Activated T-cell treated with anti-CD3 and anti-CD28 coated beads for 4 hours (primary cell): Measurements from ENCODE around the gene CDKN2AIP.
"Not testable (repeated sequence)": the region's sequence is repeated elsewhere in the genome, so short reads cannot be mapped to it uniquely, and the experiment has no call there.

Experiments
- DNase-seq: peaks from one replicate; pipeline ENCODE4 v3.0.0-alpha.2; 2020

CDKN2AIP gene

GRCh38 chr4:183416879-183417755, 27.3 kb upstream of the CDKN2AIP start:
- DNase-seq, result no peak

- DNase-seq, result no peak
These were observed 21.3 kb upstream of the CDKN2AIP start for GRCh38 chr4:183422962-183423631.

GRCh38 chr4:183424109-183424744, 20.2 kb upstream of the CDKN2AIP start:
- no peak for DNase-seq

GRCh38 chr4:183426507-183426906, 17.9 kb upstream of the CDKN2AIP start:
- no peak for DNase-seq

- no peak for DNase-seq
These were observed 14.9 kb upstream of the CDKN2AIP start for GRCh38 chr4:183429489-183429888.

- no peak for DNase-seq
These were observed 14.0 kb upstream of the CDKN2AIP start for GRCh38 chr4:183430317-183430993.

- no peak for DNase-seq
These were observed 13.5 kb upstream of the CDKN2AIP start for GRCh38 chr4:183430994-183431347.

- DNase-seq, result no peak
These were observed 12.8 kb upstream of the CDKN2AIP start for GRCh38 chr4:183431614-183432013.

- DNase-seq, result not testable (repeated sequence)
These were observed 11.3 kb upstream of the CDKN2AIP start for GRCh38 chr4:183433183-183433582.

- DNase-seq, result no peak
These were observed 10.2 kb upstream of the CDKN2AIP start for GRCh38 chr4:183434264-183434663.

- DNase-seq, result no peak
These were observed 9.7 kb upstream of the CDKN2AIP start for GRCh38 chr4:183434666-183435190.

GRCh38 chr4:183435803-183436202, 8.6 kb upstream of the CDKN2AIP start:
- no peak for DNase-seq

GRCh38 chr4:183436417-183436816, 8.0 kb upstream of the CDKN2AIP start:
- no peak for DNase-seq

- no peak for DNase-seq
These were observed 7.0 kb upstream of the CDKN2AIP start for GRCh38 chr4:183437452-183437851.

- no peak for DNase-seq
These were observed 5.8 kb upstream of the CDKN2AIP start for GRCh38 chr4:183438458-183439113.

- DNase-seq, result no peak
These were observed 3.2 kb upstream of the CDKN2AIP start for GRCh38 chr4:183441276-183441675.

- DNase-seq, result peak; percentile 17
These were observed 702 bp upstream of the CDKN2AIP start for GRCh38 chr4:183443655-183444213.

- DNase-seq, result no peak
These were observed 627 bp downstream of the CDKN2AIP start for GRCh38 chr4:183445097-183445428.

- DNase-seq, result no peak
These were observed 3.2 kb downstream of the CDKN2AIP start for GRCh38 chr4:183447646-183448045.

- no peak for DNase-seq
These were observed 4.0 kb downstream of the CDKN2AIP start for GRCh38 chr4:183448436-183448835.

- DNase-seq, result no peak
These were observed 4.9 kb downstream of the CDKN2AIP start for GRCh38 chr4:183449193-183449882.

- no peak for DNase-seq
These were observed 5.7 kb downstream of the CDKN2AIP start for GRCh38 chr4:183450108-183450507.
